Measurements from ENCODE around the gene RIMOC1. TPM values are rescaled to one million over a fixed set of nuclear protein-coding genes. Genes with fewer than 3 reads are reported as not detected.
A peak's percentile ranks its signal among the peaks of the same experiment; 100 is the strongest.

The RIMOC1 gene
- total and polyA plus RNA-seq, 2 of the 8 experiments (the other 6 are each of a cell fraction or from before 2014, with no cell fraction given), result 20.6 to 35.1 TPM

DNA sequence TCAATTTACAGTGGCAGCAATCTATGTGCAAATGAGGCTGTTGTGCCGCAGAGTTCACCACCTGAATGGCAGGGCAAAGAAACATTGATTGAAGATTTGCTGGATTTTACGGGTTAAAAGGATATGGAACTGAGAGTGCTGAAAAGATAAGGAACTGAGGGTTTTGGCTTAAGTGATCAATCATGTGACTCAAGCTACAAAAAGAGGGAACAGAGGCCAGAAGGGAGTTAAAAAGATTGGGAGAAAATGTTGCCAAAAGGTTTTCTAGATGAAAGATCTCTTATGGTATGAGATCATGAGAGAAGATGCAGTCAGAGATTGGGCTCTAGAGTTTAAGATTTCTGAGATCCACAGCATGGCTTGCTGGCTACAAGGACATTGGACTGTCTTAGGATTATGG is 7.9 kb upstream of the RIMOC1 start:
- Histone ChIP-seq H3K56ac (replicated peaks; ENCODE audit: insufficient read length, low read depth, low read length) (no peak overlapping the region), H3K18ac (ENCODE audit: extremely low read depth, low read length) (no peak overlapping the region), H3K27me3 (replicated peaks in 1 of 4; ENCODE audit: control insufficient read depth in 3 of 4, extremely low read depth in 1 of 4, insufficient read depth in 3 of 4, low read length in 3 of 4) (no peaks in the 10 kb centered on the region), H3K36me3 (ENCODE audit: control insufficient read depth in 2 of 4, insufficient read depth in 4 of 4, low read length in 3 of 4) (no peaks in the 10 kb centered on the region), H2BK120ac (replicated peaks; ENCODE audit: low read depth, low read length) (no peak overlapping the region), H2BK12ac (ENCODE audit: low read depth, low read length) (no peak overlapping the region), H4K8ac (ENCODE audit: extremely low read depth, insufficient read depth, low read length) (no peak overlapping the region), H3K4ac (replicated peaks; ENCODE audit: insufficient read length, low read depth, low read length) (no peak overlapping the region), H3K23me2 (ENCODE audit: low read depth, low read length) (no peaks in the 10 kb centered on the region; the same call in 1 of the 2 replicates), H3K4me3 (ENCODE audit: extremely low read depth in 1 of 4, insufficient read depth in 2 of 4, low read depth in 3 of 4, low read length in 4 of 4) (no peak overlapping the region), H3K79me2 (ENCODE audit: control insufficient read depth in 1 of 2, insufficient read depth in 2 of 2, low read length in 2 of 2) (no peaks in the 10 kb centered on the region), H3K4me1 (replicated peaks in 1 of 4; ENCODE audit: control insufficient read depth in 3 of 4, insufficient read depth in 4 of 4, low read length in 3 of 4) (no peaks in the 10 kb centered on the region), H3K9ac (replicated peaks in 1 of 4; ENCODE audit: extremely low read depth in 1 of 4, low read depth in 3 of 4, low read length in 3 of 4) (no peak overlapping the region), H2BK15ac (ENCODE audit: low read length) (no peak overlapping the region), H3K4me2 (ENCODE audit: insufficient read depth in 1 of 2, low read depth in 2 of 2, low read length in 2 of 2) (no peak overlapping the region), H4K91ac (replicated peaks; ENCODE audit: insufficient read length, low read length) (no peak overlapping the region), H3K9me3 (ENCODE audit: insufficient read depth in 2 of 2, low read depth in 1 of 2, low read length in 1 of 2) (no peaks in the 10 kb centered on the region), H2AK5ac (ENCODE audit: low read depth, low read length) (no peak overlapping the region), H3K79me1 (ENCODE audit: low read depth, low read length) (no peaks in the 10 kb centered on the region), H4K20me1 (replicated peaks in 1 of 2; ENCODE audit: control insufficient read depth in 1 of 2, insufficient read depth in 2 of 2, low read length in 2 of 2) (no peaks in the 10 kb centered on the region), H2BK20ac (ENCODE audit: low read length) (no peak overlapping the region), H2BK5ac (ENCODE audit: low read depth, low read length) (no peak overlapping the region), H3K27ac (ENCODE audit: low read depth, low read length) (no peak overlapping the region), H3K23ac (ENCODE audit: insufficient read length) (no peak overlapping the region), H4K5ac (ENCODE audit: insufficient read length, low read depth, low read length) (no peak overlapping the region), H2AFZ (ENCODE audit: low read length) (peak overlapping the region; percentile 51; the same call in 1 of the 2 replicates), H3K14ac (ENCODE audit: insufficient read length) (no peak overlapping the region)
- 90% methylated on average over 2 of the region's 2 CpGs; no CpG with 5 or more reads in 1 of the 2 experiments for WGBS, 2 experiments (ENCODE audit: extremely low coverage in 1 of 2, insufficient coverage in 1 of 2, insufficient read length in 1 of 2, insufficient replicate concordance in 2 of 2, low coverage in 1 of 2, low lambda C conversion rate in 2 of 2, missing lambda C conversion rate in 1 of 2)
- CTCF ChIA-PET (ENCODE audit: partially characterized antibody), result interaction anchor here (1.2 kb wide), 1 partner anchor 40 kb away, joined by 3 read pairs; no protein-coding TSS in a partner anchor
- DNase-seq (ENCODE audit: low read depth in 1 of 2, low spot score in 2 of 2) (no peak), FAIRE-seq (no peak)
- POLR2A ChIA-PET (ENCODE audit: partially characterized antibody), result interaction anchor here (0.8 to 1.2 kb wide), 2 partner anchors 8 to 26 kb away, joined by 3 to 6 read pairs; partner anchors contain the start of genes OXCT1 and RIMOC1
- TF ChIP-seq POLR2AphosphoS5 (IDR thresholded peaks at IDR 0.05; ENCODE audit: low read depth, low read length), result no peak
- TF ChIP-seq ASH2L (IDR thresholded peaks at IDR 0.05; ENCODE audit: low read length), result no peak
- TF ChIP-seq FOSL1 (IDR thresholded peaks at IDR 0.05; ENCODE audit: insufficient read depth, low read depth, low read length), result no peak
- TF ChIP-seq ZNF274 (IDR thresholded peaks at IDR 0.05; ENCODE audit: borderline replicate concordance, extremely low read depth, low read length), result no peak
- TF ChIP-seq SP2 (IDR thresholded peaks at IDR 0.05; ENCODE audit: low read length), result no peak
- no peak for TF ChIP-seq SIX5 (IDR thresholded peaks at IDR 0.05; ENCODE audit: low read depth, low read length)

All from H1 (cell line).